Activated CD4-positive, alpha-beta memory T cell treated with anti-CD3 and anti-CD28 coated beads, Interleukin-2, amount 10 ng/mL, durations not matched to agents 7 days and 5 days (primary cell): ENCODE results near the gene FSTL4. TPM values are rescaled to one million over a fixed set of nuclear protein-coding genes. Genes with fewer than 3 reads are reported as not detected.

Experiments
- CTCF ChIA-PET: fragments of 350-600 bp; sonication (Branson Sonifier 250); formaldehyde crosslinking; loops from one replicate; lab custom pipeline; 2021; ENCODE audit warnings: antibody characterized with exemption, inconsistent platforms; lab: Charles Lee
- POLR2A ChIA-PET: fragments of 350-600 bp; sonication (Branson Sonifier 250); formaldehyde crosslinking; loops from one replicate; lab custom pipeline; 2021; ENCODE audit warnings: antibody characterized with exemption; lab: Charles Lee
- DNase-seq: peaks from one replicate; pipeline ENCODE4 v3.0.0-alpha.2; 2020
- H3K27ac Mint-ChIP-seq: one replicate; pipeline ENCODE4 v1.8.0; 2021; ENCODE audit warnings: mild to moderate bottlenecking, mixed read lengths
- H3K27me3 Mint-ChIP-seq: one replicate; pipeline ENCODE4 v1.8.0; 2021; ENCODE audit warnings: mixed read lengths
- H3K36me3 Mint-ChIP-seq: one replicate; pipeline ENCODE4 v1.8.0; 2021; ENCODE audit warnings: low read depth, mixed read lengths
- H3K4me1 Mint-ChIP-seq: one replicate; pipeline ENCODE4 v1.8.0; 2021; ENCODE audit warnings: mixed read lengths
- H3K4me3 Mint-ChIP-seq: one replicate; pipeline ENCODE4 v1.8.0; 2021; ENCODE audit warnings: mild to moderate bottlenecking, mixed read lengths
- H3K9me3 Mint-ChIP-seq: one replicate; pipeline ENCODE4 v1.8.0; 2021; ENCODE audit warnings: mixed read lengths
- total RNA-seq, 2 experiments: library from RNA; stranded (reverse); gene quantifications; one replicate each; pipeline ENCODE4 v1.2.3, GENCODE V29; 2021

The FSTL4 gene
- total RNA-seq, 2 experiments from 2014 or later: not detected

- H3K36me3 Mint-ChIP-seq: no peaks in the 10 kb centered on the region
- no peak for DNase-seq
- H3K27ac Mint-ChIP-seq: no peak overlapping the region
- no peaks in the 10 kb centered on the region for H3K4me1 Mint-ChIP-seq
- H3K4me3 Mint-ChIP-seq: no peak overlapping the region
- peaks cover 27% of the 10 kb centered on the region for H3K27me3 Mint-ChIP-seq
- CTCF ChIA-PET: no interaction called here
- no peaks in the 10 kb centered on the region for H3K9me3 Mint-ChIP-seq
- POLR2A ChIA-PET: no interaction called here
Observed at GRCh38 chr5:133389066-133389590, 223.2 kb downstream of the FSTL4 start.

DNA sequence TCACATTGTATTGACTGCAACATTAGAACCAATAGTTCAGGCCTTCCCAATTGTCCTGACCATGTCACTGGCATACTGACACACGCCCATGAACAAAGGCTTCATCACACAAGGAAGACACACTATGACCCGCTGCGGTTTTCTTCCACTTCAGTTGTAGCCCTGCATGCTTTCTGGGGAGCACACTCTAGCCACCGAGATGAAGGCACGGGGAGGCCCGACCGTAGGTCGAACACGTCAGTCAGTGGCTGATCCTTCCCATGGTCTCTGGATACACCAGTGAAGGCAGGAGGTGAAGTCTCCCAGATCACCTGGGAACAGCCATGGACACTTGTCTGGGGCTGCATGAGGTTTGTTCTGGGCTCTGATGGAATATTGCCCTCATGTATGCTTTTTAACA lies 224.7 kb downstream of the FSTL4 start:
- Mint-ChIP-seq H3K27ac (no peak overlapping the region), H3K27me3 (peaks cover 27% of the 10 kb centered on the region), H3K4me1 (no peaks in the 10 kb centered on the region), H3K4me3 (no peak overlapping the region), H3K9me3 (no peaks in the 10 kb centered on the region), H3K36me3 (no peaks in the 10 kb centered on the region)
- peak; percentile 9 for DNase-seq
- ChIA-PET POLR2A (no interaction called here), CTCF (no interaction called here)

- ChIA-PET CTCF (no interaction called here), POLR2A (no interaction called here)
- H3K27ac Mint-ChIP-seq: no peak overlapping the region
- no peak overlapping the region for H3K4me3 Mint-ChIP-seq
- DNase-seq: peak; percentile 3
- H3K9me3 Mint-ChIP-seq: no peaks in the 10 kb centered on the region
- no peaks in the 10 kb centered on the region for H3K4me1 Mint-ChIP-seq
- H3K27me3 Mint-ChIP-seq: peaks cover 24% of the 10 kb centered on the region
- H3K36me3 Mint-ChIP-seq: no peaks in the 10 kb centered on the region
Observed at GRCh38 chr5:133387091-133387490, 225.2 kb downstream of the FSTL4 start.

DNA sequence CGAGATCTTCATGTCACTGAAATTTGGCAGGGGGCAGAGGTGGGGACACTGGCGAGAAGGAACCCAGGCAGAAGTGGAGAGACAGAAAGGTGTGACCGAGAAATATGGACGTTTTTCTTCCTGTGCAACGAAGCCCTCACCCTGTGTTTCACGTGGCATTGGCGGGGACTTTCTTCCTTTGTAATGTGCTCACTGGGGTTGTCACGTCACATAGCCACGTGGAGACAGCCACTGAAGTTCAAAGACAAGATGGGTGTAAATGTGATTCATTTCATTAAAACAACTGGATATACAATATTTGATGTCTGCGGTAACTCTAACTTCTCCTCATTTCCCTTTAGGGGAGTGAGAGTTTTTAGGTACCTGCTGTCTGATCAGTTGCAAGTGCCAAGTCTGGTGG lies 225.7 kb downstream of the FSTL4 start:
- Mint-ChIP-seq H3K27ac (no peak overlapping the region), H3K4me1 (no peaks in the 10 kb centered on the region), H3K36me3 (no peaks in the 10 kb centered on the region), H3K4me3 (no peak overlapping the region), H3K27me3 (peaks cover 24% of the 10 kb centered on the region), H3K9me3 (no peaks in the 10 kb centered on the region)
- CTCF ChIA-PET: no interaction called here
- POLR2A ChIA-PET: no interaction called here
- peak; percentile 7 for DNase-seq

GRCh38 chr5:133385346-133385745 lies 227.0 kb downstream of the FSTL4 start:
- DNase-seq: peak; percentile 5
- Mint-ChIP-seq H3K27ac (no peak overlapping the region), H3K9me3 (no peaks in the 10 kb centered on the region), H3K27me3 (peaks cover 24% of the 10 kb centered on the region), H3K4me3 (no peak overlapping the region), H3K4me1 (no peaks in the 10 kb centered on the region), H3K36me3 (no peaks in the 10 kb centered on the region)
- POLR2A ChIA-PET: no interaction called here
- CTCF ChIA-PET: no interaction called here

DNA sequence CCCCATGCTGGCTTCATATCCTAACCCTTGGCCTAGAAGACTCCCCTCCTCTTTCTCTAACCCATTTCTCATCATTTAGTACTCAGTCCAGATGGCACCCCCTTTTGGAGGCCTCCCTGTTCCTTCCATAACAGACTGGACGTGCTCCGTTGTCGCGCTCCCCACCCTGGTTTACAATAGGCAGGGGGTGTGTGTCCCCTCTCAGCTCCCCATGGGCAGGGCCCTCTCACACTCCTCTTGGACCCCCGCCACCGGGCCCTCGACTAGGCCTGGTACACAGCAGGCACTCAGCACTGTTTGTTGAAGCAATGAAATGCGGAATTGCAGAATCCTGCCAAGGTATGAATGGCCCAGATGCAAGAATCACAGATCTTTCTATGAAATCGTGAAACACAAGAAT lies 227.4 kb downstream of the FSTL4 start:
- ChIA-PET POLR2A (no interaction called here), CTCF (no interaction called here)
- Mint-ChIP-seq H3K27me3 (peaks cover 24% of the 10 kb centered on the region), H3K27ac (no peak overlapping the region), H3K36me3 (no peaks in the 10 kb centered on the region), H3K4me1 (no peaks in the 10 kb centered on the region), H3K9me3 (no peaks in the 10 kb centered on the region), H3K4me3 (no peak overlapping the region)
- peak; percentile 11 for DNase-seq

- DNase-seq: no peak
- H3K36me3 Mint-ChIP-seq: no peaks in the 10 kb centered on the region
Observed at GRCh38 chr5:133384120-133384855, 228.1 kb downstream of the FSTL4 start.

DNA sequence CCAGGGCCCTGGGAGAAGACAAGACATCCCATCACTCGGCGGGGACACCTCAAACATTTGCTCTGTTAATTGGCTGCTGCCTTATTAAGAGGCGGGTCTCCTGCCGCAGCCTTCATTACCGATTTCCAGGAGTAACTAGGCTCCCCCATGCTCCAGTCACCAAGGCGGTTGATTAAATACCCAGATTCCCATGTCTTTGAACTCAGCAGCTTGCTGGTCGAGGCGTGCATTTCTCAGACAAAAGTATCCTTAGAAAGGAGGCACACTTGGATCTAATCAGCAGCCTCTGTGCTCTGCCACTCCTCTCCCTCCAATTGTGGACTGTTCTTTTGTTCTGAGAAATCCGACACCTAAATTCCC lies 228.8 kb downstream of the FSTL4 start:
- H3K27me3 Mint-ChIP-seq: peaks cover 19% of the 10 kb centered on the region
- no peaks in the 10 kb centered on the region for H3K9me3 Mint-ChIP-seq
- H3K4me3 Mint-ChIP-seq: no peak overlapping the region
- no peaks in the 10 kb centered on the region for H3K4me1 Mint-ChIP-seq
- no peak for DNase-seq
- H3K27ac Mint-ChIP-seq: no peak overlapping the region
- no peaks in the 10 kb centered on the region for H3K36me3 Mint-ChIP-seq
- ChIA-PET CTCF (no interaction called here), POLR2A (no interaction called here)

More at GRCh38 chr5:133384120-133384855, 228.1 kb downstream of the FSTL4 start:
- H3K4me3 Mint-ChIP-seq: no peak overlapping the region
- peaks cover 21% of the 10 kb centered on the region for H3K27me3 Mint-ChIP-seq
- ChIA-PET POLR2A (no interaction called here), CTCF (no interaction called here)
- H3K9me3 Mint-ChIP-seq: no peaks in the 10 kb centered on the region
- no peak overlapping the region for H3K27ac Mint-ChIP-seq
- H3K4me1 Mint-ChIP-seq: no peaks in the 10 kb centered on the region

- H3K27me3 Mint-ChIP-seq: peaks cover 17% of the 10 kb centered on the region
- DNase-seq: no peak
- H3K9me3 Mint-ChIP-seq: peaks cover 1% of the 10 kb centered on the region
- no peaks in the 10 kb centered on the region for H3K4me1 Mint-ChIP-seq
- ChIA-PET POLR2A (no interaction called here), CTCF (no interaction called here)
- no peaks in the 10 kb centered on the region for H3K36me3 Mint-ChIP-seq
- no peak overlapping the region for H3K27ac Mint-ChIP-seq
- H3K4me3 Mint-ChIP-seq: no peak overlapping the region
Observed at GRCh38 chr5:133382661-133383579, 229.4 kb downstream of the FSTL4 start.

DNA sequence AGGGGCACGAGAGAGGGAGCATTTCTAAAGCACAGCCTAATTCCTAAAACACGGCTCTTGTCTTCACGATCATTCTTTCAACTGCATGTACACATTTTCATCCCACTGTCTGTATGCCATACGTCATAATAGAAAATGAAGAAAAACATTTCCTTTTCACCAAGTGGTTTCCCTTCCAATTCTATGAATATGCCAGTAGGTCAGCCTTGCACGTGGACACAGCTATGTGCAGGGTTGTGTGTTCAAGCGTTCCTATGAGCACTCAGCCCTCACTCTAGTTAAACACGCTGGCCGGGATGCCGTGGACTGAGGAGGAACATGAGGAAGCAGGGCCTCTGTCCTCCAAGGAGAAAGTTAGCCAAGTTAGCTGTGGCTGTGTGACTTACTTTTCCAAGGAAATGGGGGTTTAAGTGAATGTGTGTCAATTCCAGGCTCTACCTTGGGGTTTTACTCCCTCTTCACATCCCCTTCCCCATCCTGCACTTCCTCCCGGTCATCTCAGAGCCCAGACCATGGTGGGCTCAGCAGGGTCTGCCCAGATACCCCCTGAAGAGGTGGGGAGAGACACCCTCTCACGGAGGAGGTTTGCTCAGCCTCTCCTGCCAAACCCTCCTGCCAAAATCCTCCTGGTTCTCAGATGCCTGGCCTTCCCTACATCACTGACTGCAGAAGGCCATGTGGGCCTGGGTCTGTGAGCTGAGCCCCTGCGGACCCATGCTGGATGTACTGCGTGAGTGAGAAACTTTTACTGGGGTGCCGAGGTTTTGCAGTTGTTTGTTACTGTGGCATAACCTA lies 230.6 kb downstream of the FSTL4 start:
- ChIA-PET POLR2A (no interaction called here), CTCF (no interaction called here)
- DNase-seq: no peak
- H3K36me3 Mint-ChIP-seq: peaks cover 3% of the 10 kb centered on the region
- peaks cover 23% of the 10 kb centered on the region for H3K27me3 Mint-ChIP-seq
- no peak overlapping the region for H3K4me3 Mint-ChIP-seq
- no peak overlapping the region for H3K27ac Mint-ChIP-seq
- H3K9me3 Mint-ChIP-seq: peaks cover 9% of the 10 kb centered on the region
- no peaks in the 10 kb centered on the region for H3K4me1 Mint-ChIP-seq

- Mint-ChIP-seq H3K9me3 (peaks cover 9% of the 10 kb centered on the region), H3K4me1 (no peaks in the 10 kb centered on the region), H3K36me3 (peaks cover 3% of the 10 kb centered on the region), H3K4me3 (no peak overlapping the region), H3K27me3 (peaks cover 19% of the 10 kb centered on the region), H3K27ac (no peak overlapping the region)
- ChIA-PET CTCF (no interaction called here), POLR2A (no interaction called here)
- DNase-seq: no peak
Observed at GRCh38 chr5:133381041-133381440, 231.3 kb downstream of the FSTL4 start.

DNA sequence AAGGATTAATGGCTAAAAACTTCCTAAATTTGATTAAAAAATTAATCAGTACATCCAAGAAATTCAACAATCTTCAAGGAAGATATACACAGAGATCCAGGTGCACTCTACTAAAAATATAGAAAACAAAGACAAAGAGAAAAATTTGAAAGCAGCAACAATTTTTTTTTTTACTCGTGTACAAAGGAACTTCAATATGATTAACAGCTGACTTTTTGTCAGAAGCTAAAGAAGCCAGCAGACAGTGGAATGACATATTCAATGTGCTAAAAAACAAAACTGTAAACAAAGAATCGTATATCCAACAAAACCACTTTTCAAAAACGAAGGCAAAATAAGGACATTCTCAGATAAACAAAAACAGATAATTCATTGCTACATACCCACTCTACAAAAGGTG lies 234.6 kb downstream of the FSTL4 start:
- Mint-ChIP-seq H3K36me3 (peaks cover 3% of the 10 kb centered on the region), H3K9me3 (peaks cover 9% of the 10 kb centered on the region)
- CTCF ChIA-PET: interaction anchor here (1.5 kb wide), 1 partner anchor 11 kb away, joined by 3 read pairs; no protein-coding TSS in a partner anchor

DNA sequence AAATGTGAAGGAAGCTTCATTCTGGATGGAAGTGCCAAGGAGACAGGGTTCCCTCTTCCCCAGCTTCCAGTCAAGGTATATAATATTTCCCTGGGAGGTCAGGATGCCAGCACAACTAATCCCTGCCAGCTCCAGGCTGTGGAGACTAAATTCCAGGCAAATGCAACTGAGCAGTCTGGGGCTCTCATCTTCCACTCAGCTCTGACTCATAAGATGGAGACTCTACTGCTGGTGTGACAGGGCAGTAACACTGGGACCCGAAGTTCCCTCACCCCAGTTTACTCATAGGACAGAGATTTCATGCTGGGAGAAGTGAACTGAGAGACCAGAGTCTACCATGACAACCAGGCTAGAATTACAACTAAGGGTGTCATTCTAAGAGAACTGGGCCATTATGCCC lies 235.4 kb downstream of the FSTL4 start:
- ChIA-PET CTCF (interaction anchor here (1.5 kb wide), 1 partner anchor 10 kb away, joined by 3 read pairs; no protein-coding TSS in a partner anchor), POLR2A (no interaction called here)
- no peak for DNase-seq
- Mint-ChIP-seq H3K27me3 (peaks cover 21% of the 10 kb centered on the region), H3K4me1 (no peaks in the 10 kb centered on the region), H3K4me3 (no peak overlapping the region), H3K36me3 (peaks cover 3% of the 10 kb centered on the region), H3K27ac (no peak overlapping the region), H3K9me3 (peaks cover 9% of the 10 kb centered on the region)

More for the DNA sequence above, 234.6 kb downstream of the FSTL4 start:
- Mint-ChIP-seq H3K27ac (no peak overlapping the region), H3K4me1 (no peaks in the 10 kb centered on the region), H3K4me3 (no peak overlapping the region), H3K27me3 (peaks cover 21% of the 10 kb centered on the region)
- DNase-seq: no peak
- POLR2A ChIA-PET: no interaction called here
